Mesenchymal stem cell (in vitro differentiated cells and primary cell): ENCODE data around the gene SRGAP2B. TPM values are rescaled to one million over a fixed set of nuclear protein-coding genes. Genes with fewer than 3 reads are reported as not detected.
"Not testable (repeated sequence)": the region's sequence is repeated elsewhere in the genome, so short reads cannot be mapped to it uniquely, and the experiment has no call there.

Experiments used
- DNase-seq: peaks from one replicate; pipeline ENCODE4 v3.0.0-alpha.2; 2013
- H2AFZ ChIP-seq: one replicate; pipeline ENCODE4 v1.6.1; 2013; ENCODE audit warnings: low read depth, mild to moderate bottlenecking, control low read depth, inconsistent platforms, low read length, moderate library complexity
- H2AK5ac ChIP-seq: 2 replicates; pipeline ENCODE4 v1.6.1; 2013; ENCODE audit warnings: low read length, moderate library complexity, mild to moderate bottlenecking, inconsistent platforms; ENCODE audit not compliant: severe bottlenecking
- H2BK120ac ChIP-seq: one replicate; pipeline ENCODE4 v1.6.1; 2013; ENCODE audit warnings: low read depth, mild to moderate bottlenecking, inconsistent platforms, low read length, moderate library complexity
- H2BK12ac ChIP-seq, 2 experiments: one replicate each; pipeline ENCODE4 v1.6.1; 2013; ENCODE audit warnings: inconsistent platforms in 2 of 2, low read length in 2 of 2, mild to moderate bottlenecking in 2 of 2, moderate library complexity in 2 of 2, control low read depth in 1 of 2
- H2BK15ac ChIP-seq: one replicate; pipeline ENCODE4 v1.6.1; 2013; ENCODE audit warnings: mild to moderate bottlenecking, low read depth, inconsistent platforms; ENCODE audit not compliant: poor library complexity, severe bottlenecking
- H2BK5ac ChIP-seq: 2 replicates; pipeline ENCODE4 v1.6.1; 2013; ENCODE audit warnings: low read depth, mild to moderate bottlenecking, low read length, control low read depth, inconsistent platforms; ENCODE audit not compliant: poor library complexity, severe bottlenecking
- H3K14ac ChIP-seq, 2 experiments: one replicate each; pipeline ENCODE4 v1.6.1; 2013; ENCODE audit warnings: inconsistent platforms in 2 of 2, low read length in 2 of 2, control low read depth in 1 of 2, mild to moderate bottlenecking in 1 of 2, moderate library complexity in 1 of 2
- H3K18ac ChIP-seq, 2 experiments: one replicate each; pipeline ENCODE4 v1.6.1; 2013; ENCODE audit warnings: inconsistent platforms in 2 of 2, low read length in 2 of 2, control low read depth in 1 of 2, low read depth in 1 of 2, mild to moderate bottlenecking in 1 of 2
- H3K23ac ChIP-seq, 2 experiments: one replicate each; pipeline ENCODE4 v1.6.1; 2013; ENCODE audit warnings: inconsistent platforms in 2 of 2, low read length in 2 of 2, mild to moderate bottlenecking in 2 of 2, moderate library complexity in 2 of 2, control low read depth in 1 of 2
- H3K27ac ChIP-seq: 2 replicates; pipeline ENCODE4 v1.5.1; 2013; ENCODE audit warnings: mild to moderate bottlenecking, moderate library complexity, low read length, control low read depth, inconsistent platforms; ENCODE audit not compliant: poor library complexity, severe bottlenecking
- H3K27me3 ChIP-seq, 2 experiments: 2 replicates each; pipeline versions ENCODE4 v1.6.1 to v1.7.0; 2013; ENCODE audit warnings: low read length in 2 of 2, mild to moderate bottlenecking in 2 of 2, moderate library complexity in 2 of 2, control low read depth in 1 of 2, inconsistent platforms in 1 of 2; ENCODE audit not compliant: control insufficient read depth in 1 of 2, insufficient read depth in 1 of 2
- H3K36me3 ChIP-seq, 2 experiments: 2 replicates each; pipeline versions ENCODE4 v1.6.1 to v1.7.0; 2013; ENCODE audit warnings: low read length in 2 of 2, control low read depth in 1 of 2, inconsistent platforms in 1 of 2, low read depth in 1 of 2, mild to moderate bottlenecking in 1 of 2; ENCODE audit not compliant: insufficient read depth in 2 of 2, control insufficient read depth in 1 of 2
- H3K4ac ChIP-seq, 2 experiments: one replicate each; pipeline ENCODE4 v1.6.1; 2013; ENCODE audit warnings: inconsistent platforms in 2 of 2, low read length in 2 of 2, mild to moderate bottlenecking in 2 of 2, moderate library complexity in 2 of 2, control low read depth in 1 of 2, low read depth in 1 of 2
- H3K4me1 ChIP-seq: 2 replicates; pipeline ENCODE4 v1.6.1; 2013; ENCODE audit warnings: low read depth, low read length, control low read depth; ENCODE audit not compliant: control insufficient read depth, insufficient read depth
- H3K4me2 ChIP-seq: 2 replicates; pipeline ENCODE4 v1.6.1; 2013; ENCODE audit warnings: low read length, mild to moderate bottlenecking, inconsistent platforms; ENCODE audit not compliant: poor library complexity, severe bottlenecking
- H3K4me3 ChIP-seq, 2 experiments: 2 replicates each; pipeline versions ENCODE4 v1.5.1 to v1.7.0; 2013; ENCODE audit warnings: low read length in 2 of 2, mild to moderate bottlenecking in 2 of 2, control low read depth in 1 of 2, low read depth in 1 of 2; ENCODE audit not compliant: insufficient read depth in 1 of 2
- H3K79me1 ChIP-seq: replicated peaks from 2 replicates; pipeline ENCODE4 v1.6.1; 2013; ENCODE audit warnings: mild to moderate bottlenecking, control low read depth, low read length, inconsistent platforms; ENCODE audit not compliant: poor library complexity, severe bottlenecking
- H3K9ac ChIP-seq: 2 replicates; pipeline ENCODE4 v1.7.0; 2013; ENCODE audit warnings: mild to moderate bottlenecking, low read length, moderate library complexity
- H3K9me3 ChIP-seq: 2 replicates; pipeline ENCODE4 v1.7.0; 2013; ENCODE audit warnings: mild to moderate bottlenecking, low read length; ENCODE audit not compliant: control insufficient read depth
- H4K8ac ChIP-seq: one replicate; pipeline ENCODE4 v1.6.1; 2013; ENCODE audit warnings: inconsistent platforms, mild to moderate bottlenecking, low read length, moderate library complexity
- H4K91ac ChIP-seq: one replicate; pipeline ENCODE4 v1.6.1; 2013; ENCODE audit warnings: mild to moderate bottlenecking, low read length, inconsistent platforms
- WGBS: methylation state at CpG from one replicate; pipeline ENCODE4 v1.1.7; 2013; ENCODE audit warnings: mixed read lengths; 5-methylcytosine and 5-hydroxymethylcytosine counted together
- small RNA-seq: library from polyadenylated mRNA; stranded (forward); fragments of <200 nt; extraction: miRNeasy Mini kit (QIAGEN cat#:217004); gene quantifications from one replicate; pipeline ENCODE3, GENCODE V24; 2013; ENCODE audit warnings: low read depth

SRGAP2B gene

DNA sequence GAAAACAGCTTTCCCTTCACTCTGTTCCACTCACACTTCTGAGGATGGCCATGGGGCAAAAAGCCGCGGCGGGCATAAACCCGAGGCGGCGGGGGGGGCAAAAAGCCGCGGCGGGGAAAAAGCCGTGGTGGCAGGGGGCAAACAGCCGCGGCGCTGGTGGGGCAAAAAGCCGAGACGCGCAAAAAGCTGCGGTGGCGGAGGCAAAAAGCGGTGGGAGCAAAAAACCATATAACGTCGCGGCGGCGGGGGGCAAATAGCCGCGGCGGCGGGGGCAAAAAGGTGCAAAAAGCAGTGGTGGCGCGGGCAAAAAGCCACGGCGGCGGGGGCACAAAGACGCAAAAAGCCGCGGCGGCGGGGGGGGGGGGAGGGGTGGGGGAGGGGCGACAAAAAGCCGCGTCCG, 212.8 kb downstream of the SRGAP2B start:
- H3K27me3 ChIP-seq, H3K79me1 ChIP-seq, H2AFZ ChIP-seq, H3K36me3 ChIP-seq, H3K4ac ChIP-seq, H3K4me3 ChIP-seq, H3K27ac ChIP-seq, H3K14ac ChIP-seq, DNase-seq, H2BK120ac ChIP-seq, H3K4me1 ChIP-seq, H2BK15ac ChIP-seq, H2AK5ac ChIP-seq, H3K9ac ChIP-seq, H3K9me3 ChIP-seq, H2BK5ac ChIP-seq, H3K23ac ChIP-seq, H2BK12ac ChIP-seq, H4K8ac ChIP-seq, H3K18ac ChIP-seq, H4K91ac ChIP-seq: not testable (repeated sequence)
- no CpG with 5 or more reads among the region's 42 CpGs for WGBS
- H3K4me2 ChIP-seq = peak overlapping the region; percentile 61

DNA sequence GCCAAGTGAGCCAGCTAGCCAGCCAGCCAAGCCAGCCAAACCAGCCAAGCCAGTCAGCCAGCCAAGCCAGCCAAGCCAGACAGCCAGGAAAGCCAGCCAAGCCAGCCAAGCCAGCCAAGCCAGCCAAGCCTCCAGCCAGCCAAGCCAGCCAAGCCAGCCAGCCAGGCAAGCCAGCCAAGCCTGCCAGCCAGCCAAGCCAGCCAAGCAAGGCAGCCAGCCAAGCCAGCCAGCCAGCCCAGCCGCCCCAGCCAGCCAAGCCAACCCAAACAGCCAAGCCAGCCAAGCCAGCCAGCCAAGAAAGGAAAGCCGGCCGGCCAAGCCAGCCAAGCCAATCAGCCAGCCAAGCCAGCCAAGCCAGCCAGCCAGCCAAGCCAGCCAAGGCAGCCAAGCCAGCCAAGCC, 236.5 kb downstream of the SRGAP2B start:
- H2BK15ac ChIP-seq, H2BK12ac ChIP-seq, H3K23ac ChIP-seq, H3K4ac ChIP-seq, H4K8ac ChIP-seq, H3K4me1 ChIP-seq, H2BK120ac ChIP-seq, H2AK5ac ChIP-seq, H3K9ac ChIP-seq, H3K18ac ChIP-seq, H3K27me3 ChIP-seq, DNase-seq, H3K79me1 ChIP-seq, H3K36me3 ChIP-seq, H3K4me3 ChIP-seq, H3K27ac ChIP-seq, H2AFZ ChIP-seq, H4K91ac ChIP-seq, H3K9me3 ChIP-seq, H2BK5ac ChIP-seq, H3K14ac ChIP-seq, H3K4me2 ChIP-seq: not testable (repeated sequence)
- no CpG with 5 or more reads among the region's 3 CpGs for WGBS

Small RNAs within 50 kb of the gene (small RNA-seq; reads per million reads assigned to genes)
- gene AC242498.1 = not detected
